T-cell (primary cell): ENCODE measurements around the gene RCBTB2. TPM values are rescaled to one million over a fixed set of nuclear protein-coding genes. Genes with fewer than 3 reads are reported as not detected.
A peak's percentile ranks its signal among the peaks of the same experiment; 100 is the strongest.

Source experiments
- ATAC-seq, 4 experiments: fragments of 200-7000 bp in 3 of 4; fragments of 150-1000 bp in 1 of 4; cut with Tn5 transposase; replicated peaks in 1 of 4; 1 replicate in 3 of 4; 2 replicates in 1 of 4; pipeline ENCODE4 v1.10.0; 2021; ENCODE audit warnings: moderate library complexity in 3 of 4, mild to moderate bottlenecking in 2 of 4, moderate number of reproducible peaks in 1 of 4
- CTCF ChIA-PET, 2 donors: fragments of 300-600 bp; sonication (Branson Sonifier 250); formaldehyde crosslinking; loops; one replicate each; lab custom pipeline; 2022; ENCODE audit warnings: antibody characterized with exemption in 2 of 2; lab: Charles Lee
- POLR2A ChIA-PET, 2 donors: fragments of 300-600 bp; sonication (Branson Sonifier 250); formaldehyde crosslinking; loops; one replicate each; lab custom pipeline; 2022; ENCODE audit warnings: antibody characterized with exemption in 2 of 2; lab: Charles Lee
- DNase-seq, 35 experiments: peaks; one replicate each; pipeline versions ENCODE4 v3.0.0 to v3.0.0-alpha.2; 2013 to 2023
- H3K27ac ChIP-seq: one replicate; pipeline ENCODE4 v1.5.1; 2013; ENCODE audit warnings: low read length
- H3K27me3 ChIP-seq, 2 experiments: replicated peaks in 1 of 2; 1 replicate in 1 of 2; 2 replicates in 1 of 2; pipeline versions ENCODE4 v1.6.1 to v1.7.0; 2013; ENCODE audit warnings: low read length in 1 of 2, mixed read lengths in 1 of 2; ENCODE audit not compliant: control insufficient read depth in 2 of 2, insufficient read depth in 2 of 2; ENCODE audit errors: extremely low read depth in 1 of 2
- H3K36me3 ChIP-seq, 2 donors: 1 replicate in 1 of 2; 2 replicates in 1 of 2; pipeline versions ENCODE4 v1.6.1 to v1.7.0; 2013; ENCODE audit warnings: low read length in 1 of 2; ENCODE audit not compliant: control insufficient read depth in 2 of 2, insufficient read depth in 1 of 2; ENCODE audit errors: extremely low read depth in 1 of 2
- H3K4me1 ChIP-seq, 2 experiments: 1 replicate in 1 of 2; 2 replicates in 1 of 2; pipeline versions ENCODE4 v1.6.1 to v1.7.0; 2013; ENCODE audit warnings: low read length in 2 of 2, mixed read lengths in 1 of 2; ENCODE audit not compliant: insufficient read depth in 2 of 2, control insufficient read depth in 1 of 2; ENCODE audit errors: extremely low read depth in 1 of 2
- H3K4me3 ChIP-seq, 2 donors: 1 replicate in 1 of 2; 2 replicates in 1 of 2; pipeline versions ENCODE4 v1.5.1 to v1.7.0; 2013; ENCODE audit warnings: mild to moderate bottlenecking in 2 of 2, low read length in 1 of 2, moderate library complexity in 1 of 2; ENCODE audit not compliant: control insufficient read depth in 1 of 2; ENCODE audit errors: extremely low read depth in 1 of 2
- H3K9me3 ChIP-seq: 2 replicates; pipeline ENCODE4 v1.7.0; 2013
- H3K27ac Mint-ChIP-seq, 2 donors: one replicate each; pipeline ENCODE4 v1.8.0; 2020 to 2021; ENCODE audit warnings: mild to moderate bottlenecking in 2 of 2, mixed read lengths in 2 of 2
- H3K27me3 Mint-ChIP-seq, 2 donors: one replicate each; pipeline ENCODE4 v1.8.0; 2021 to 2022; ENCODE audit warnings: mixed read lengths in 2 of 2
- H3K36me3 Mint-ChIP-seq: one replicate; pipeline ENCODE4 v1.8.0; 2021; ENCODE audit warnings: mixed read lengths
- H3K4me1 Mint-ChIP-seq, 3 donors: one replicate each; pipeline ENCODE4 v1.8.0; 2020 to 2022; ENCODE audit warnings: mixed read lengths in 3 of 3, mild to moderate bottlenecking in 1 of 3
- H3K4me3 Mint-ChIP-seq, 3 donors: one replicate each; pipeline ENCODE4 v1.8.0; 2020 to 2022; ENCODE audit warnings: mild to moderate bottlenecking in 3 of 3, mixed read lengths in 3 of 3, moderate library complexity in 3 of 3
- H3K9me3 Mint-ChIP-seq, 3 donors: one replicate each; pipeline ENCODE4 v1.8.0; 2020 to 2022; ENCODE audit warnings: mixed read lengths in 3 of 3
- WGBS: methylation state at CpG from one replicate; pipeline ENCODE4 v1.1.5; 2013; ENCODE audit warnings: missing lambda C conversion rate; ENCODE audit not compliant: insufficient coverage; 5-methylcytosine and 5-hydroxymethylcytosine counted together
- total RNA-seq, 35 experiments: library from RNA in 6 of 35; stranded (reverse) in 6 of 35; fragments of 120-200 nt in 1 of 35; gene quantifications; one replicate each; pipeline versions ENCODE4 v1.2.1 to v1.2.4 and lab custom pipeline; 2013 to 2026

The RCBTB2 gene
- total RNA-seq, 5 donors from 2014 or later (not counting 1 experiment from before 2014, with no cell fraction given) = 10.4 to 19.7 (median 16.2) TPM

- H3K4me1 Mint-ChIP-seq = peaks cover 52 to 81% (median 71%) of the 10 kb centered on the region in 3 donors
- Histone ChIP-seq H3K4me3 (peak overlapping the region; percentile 8 to 52), H3K36me3 (no peaks in the 10 kb centered on the region), H3K27ac (peak overlapping the region; percentile 70), H3K4me1 (peaks cover 24 to 39% of the 10 kb centered on the region in 2 experiments), H3K27me3 (no peaks in the 10 kb centered on the region), H3K9me3 (no peaks in the 10 kb centered on the region)
- ChIA-PET POLR2A (interaction anchor here (0.5 to 1.2 kb wide), 7 partner anchors 13 to 197 kb away, joined by 3 to 6 read pairs (median 5); partner anchors contain the start of gene RCBTB2 (in 1 of the 2)), CTCF (interaction anchor here in 1 of 2 donors (0.5 to 2.0 kb wide), 7 partner anchors 9 to 74 kb away, joined by 3 to 14 read pairs (median 3); partner anchors contain the start of gene RCBTB2)
- H3K27ac Mint-ChIP-seq = peak overlapping the region; percentile 94 to 98
- 2% methylated on average over 5 of the region's 11 CpGs for WGBS
- no peaks in the 10 kb centered on the region for H3K27me3 Mint-ChIP-seq
- H3K9me3 Mint-ChIP-seq = no peaks in the 10 kb centered on the region
- peaks cover 14% of the 10 kb centered on the region for H3K36me3 Mint-ChIP-seq
- DNase-seq = peak in 33 of 35 experiments; percentile 28 to 89 (median 55)
- peak overlapping the region; percentile 59 to 81 (median 72) for H3K4me3 Mint-ChIP-seq
- peak; percentile 92 to 95 (median 94) for ATAC-seq
Observed at GRCh38 chr13:48505597-48506091, 27.2 kb downstream of the RCBTB2 start.

- no peaks in the 10 kb centered on the region for H3K27me3 Mint-ChIP-seq
- no peaks in the 10 kb centered on the region for H3K9me3 Mint-ChIP-seq
- Histone ChIP-seq H3K4me1 (peaks cover 24 to 39% of the 10 kb centered on the region in 2 experiments), H3K9me3 (no peaks in the 10 kb centered on the region), H3K36me3 (no peaks in the 10 kb centered on the region), H3K27me3 (no peaks in the 10 kb centered on the region), H3K27ac (peak overlapping the region; percentile 70), H3K4me3 (no peak overlapping the region)
- peaks cover 10% of the 10 kb centered on the region for H3K36me3 Mint-ChIP-seq
- ATAC-seq = peak in 1 of 4 experiments; percentile 32
- H3K4me1 Mint-ChIP-seq = peaks cover 46 to 81% (median 70%) of the 10 kb centered on the region in 3 donors
- peak in 12 of 35 experiments; percentile 12 to 75 (median 32) for DNase-seq
- H3K27ac Mint-ChIP-seq = peak overlapping the region; percentile 94 to 98
- ChIA-PET CTCF (interaction anchor here (0.6 to 2.0 kb wide), 7 partner anchors 8 to 75 kb away, joined by 3 to 14 read pairs (median 4); partner anchors contain the start of gene RCBTB2 (in 1 of the 2)), POLR2A (interaction anchor here (0.8 to 1.2 kb wide), 3 partner anchors 13 to 524 kb away, joined by 3 to 6 read pairs (median 3); partner anchors contain the start of gene RCBTB2 (in 1 of the 2))
- H3K4me3 Mint-ChIP-seq = peak overlapping the region; percentile 59 to 81 (median 72)
- WGBS = 30% methylated on average over 2 of the region's 4 CpGs
Observed at GRCh38 chr13:48505012-48505411, 27.9 kb downstream of the RCBTB2 start.

- no peak overlapping the region for H3K4me3 ChIP-seq
- H3K36me3 Mint-ChIP-seq = peaks cover 8% of the 10 kb centered on the region
- ATAC-seq = no peak
- no peaks in the 10 kb centered on the region for H3K9me3 ChIP-seq
- ChIA-PET CTCF (interaction anchor here (0.6 to 2.0 kb wide), 5 partner anchors 20 to 76 kb away, joined by 3 to 14 read pairs (median 5); partner anchors contain the start of gene RCBTB2 (in 1 of the 2)), POLR2A (interaction anchor here in 1 of 2 donors (0.8 kb wide), 1 partner anchor 524 kb away, joined by 3 read pairs; no protein-coding TSS in a partner anchor)
- H3K27me3 ChIP-seq = no peaks in the 10 kb centered on the region
- peaks cover 42 to 78% (median 67%) of the 10 kb centered on the region in 3 donors for H3K4me1 Mint-ChIP-seq
- H3K4me1 ChIP-seq = peaks cover 24 to 39% of the 10 kb centered on the region in 2 experiments
- peak in 1 of 35 experiments; percentile 36 for DNase-seq
- H3K27ac ChIP-seq = peak overlapping the region; percentile 70
- H3K9me3 Mint-ChIP-seq = no peaks in the 10 kb centered on the region
- H3K27ac Mint-ChIP-seq = peak overlapping the region; percentile 94 to 98
- H3K36me3 ChIP-seq = no peaks in the 10 kb centered on the region
- peak overlapping the region in 1 of 3 donors; percentile 81 for H3K4me3 Mint-ChIP-seq
- H3K27me3 Mint-ChIP-seq = no peaks in the 10 kb centered on the region
- WGBS = 80% methylated on average over 5 of the region's 8 CpGs
Observed at GRCh38 chr13:48504606-48505005, 28.3 kb downstream of the RCBTB2 start.

GRCh38 chr13:48502601-48503319, 30.1 kb downstream of the RCBTB2 start:
- H3K27ac ChIP-seq = no peak overlapping the region
- Mint-ChIP-seq H3K9me3 (no peaks in the 10 kb centered on the region), H3K27me3 (no peaks in the 10 kb centered on the region), H3K36me3 (peaks cover 11% of the 10 kb centered on the region), H3K4me3 (no peak overlapping the region), H3K4me1 (peaks cover 51 to 83% (median 76%) of the 10 kb centered on the region in 3 donors), H3K27ac (peak overlapping the region; percentile 46 to 98)
- no peak for DNase-seq
- ChIA-PET CTCF (interaction anchor here in 1 of 2 donors (0.7 kb wide), 1 partner anchor 168 kb away, joined by 3 read pairs; no protein-coding TSS in a partner anchor), POLR2A (interaction anchor here in 1 of 2 donors (0.7 kb wide), 1 partner anchor 11 kb away, joined by 3 read pairs; no protein-coding TSS in a partner anchor)
- no peaks in the 10 kb centered on the region for H3K9me3 ChIP-seq
- no peak for ATAC-seq
- 96% methylated on average over 11 of the region's 19 CpGs for WGBS
- H3K36me3 ChIP-seq = no peaks in the 10 kb centered on the region
- H3K27me3 ChIP-seq = no peaks in the 10 kb centered on the region
- H3K4me3 ChIP-seq = no peak overlapping the region
- H3K4me1 ChIP-seq = peaks cover 24 to 42% of the 10 kb centered on the region in 2 experiments

GRCh38 chr13:48501705-48502104, 31.2 kb downstream of the RCBTB2 start:
- Mint-ChIP-seq H3K4me1 (peaks cover 53 to 81% (median 75%) of the 10 kb centered on the region in 3 donors), H3K27ac (peak overlapping the region; percentile 2 to 53), H3K36me3 (peaks cover 11% of the 10 kb centered on the region), H3K9me3 (no peaks in the 10 kb centered on the region), H3K27me3 (no peaks in the 10 kb centered on the region), H3K4me3 (no peak overlapping the region)
- no peaks in the 10 kb centered on the region for H3K36me3 ChIP-seq
- 100% methylated on average over 1 of the region's 2 CpGs for WGBS
- H3K4me1 ChIP-seq = peaks cover 22 to 46% of the 10 kb centered on the region in 2 experiments
- DNase-seq (no peak), ATAC-seq (no peak)
- CTCF ChIA-PET = no interaction called here
- no peak overlapping the region for H3K27ac ChIP-seq
- no peak overlapping the region for H3K4me3 ChIP-seq
- H3K27me3 ChIP-seq = no peaks in the 10 kb centered on the region
- POLR2A ChIA-PET = no interaction called here
- H3K9me3 ChIP-seq = no peaks in the 10 kb centered on the region

- ATAC-seq (peak in 3 of 4 experiments; percentile 11 to 19 (median 17)), DNase-seq (no peak)
- H3K27me3 ChIP-seq = no peaks in the 10 kb centered on the region
- Mint-ChIP-seq H3K4me3 (no peak overlapping the region), H3K27me3 (no peaks in the 10 kb centered on the region), H3K4me1 (peaks cover 51 to 80% (median 73%) of the 10 kb centered on the region in 3 donors), H3K27ac (peak overlapping the region; percentile 30 to 53), H3K36me3 (peaks cover 11% of the 10 kb centered on the region), H3K9me3 (no peaks in the 10 kb centered on the region)
- no CpG with 5 or more reads among the region's 4 CpGs for WGBS
- no peak overlapping the region for H3K27ac ChIP-seq
- CTCF ChIA-PET = no interaction called here
- no peaks in the 10 kb centered on the region for H3K36me3 ChIP-seq
- no peaks in the 10 kb centered on the region for H3K9me3 ChIP-seq
- POLR2A ChIA-PET = no interaction called here
- H3K4me1 ChIP-seq = peaks cover 12 to 44% of the 10 kb centered on the region in 2 experiments
- H3K4me3 ChIP-seq = no peak overlapping the region
Observed at GRCh38 chr13:48500652-48501197, 32.2 kb downstream of the RCBTB2 start.
